HCT116 (cell line): ENCODE results near the gene MAN2A2. TPM values are rescaled to one million over a fixed set of nuclear protein-coding genes. Genes with fewer than 3 reads are reported as not detected.

Source experiments
- ATAC-seq: fragments of 200-7000 bp; cut with Tn5 transposase; 2 replicates; pipeline ENCODE4 v1.9.1; 2020; ENCODE audit warnings: mild to moderate bottlenecking, moderate library complexity
- BruUV-seq: library from RNA; stranded (reverse); fragments of 400-500 nt; replicated peaks from 2 replicates; lab custom pipeline; 2021; lab: Mats Ljungman, UMichigan
- CTCF ChIA-PET: fragments of 300-600 bp; sonication (Branson Sonifier 250); formaldehyde crosslinking; loops from one replicate; lab custom pipeline; 2021; ENCODE audit warnings: antibody characterized with exemption; lab: Charles Lee
- POLR2A ChIA-PET: fragments of 300-600, 350-600 bp; sonication (Branson Sonifier 250); formaldehyde crosslinking; loops from one replicate; lab custom pipeline; 2021; ENCODE audit warnings: antibody characterized with exemption; lab: Charles Lee
- RAD21 ChIA-PET, 2 experiments: fragments of 300-600 bp; sonication (Branson Sonifier 250); formaldehyde crosslinking; loops; one replicate each; lab custom pipeline; 2023; ENCODE audit warnings: low total read pairs in 2 of 2; ENCODE audit not compliant: uncharacterized antibody in 2 of 2, unreplicated experiment in 2 of 2, low non-redundant PET in 1 of 2; lab: Charles Lee
- DNase-seq: peaks from one replicate; pipeline ENCODE4 v3.0.0-alpha.2; 2010; ENCODE audit warnings: low read depth, low spot score
- H2AFZ ChIP-seq: fragments of 200-600 bp; shearing (Covaris generic), sonication (generic); 2 replicates; pipeline ENCODE4 v1.6.1; 2017; ENCODE audit warnings: low read depth, mixed run types, mixed read lengths, antibody characterized with exemption, low read length; ENCODE audit not compliant: poor library complexity, severe bottlenecking
- H3K27ac ChIP-seq: 2 replicates; pipeline ENCODE4 v1.5.1; 2012; ENCODE audit warnings: low read depth, low read length
- H3K27me3 ChIP-seq: fragments of 200-600 bp; sonication (generic); 2 replicates; pipeline ENCODE4 v1.6.1; 2016; ENCODE audit warnings: mixed run types, low read length, mixed read lengths; ENCODE audit not compliant: insufficient read depth
- H3K36me3 ChIP-seq, 2 experiments: fragments of 200-500 bp in 1 of 2; fragments of 200-600 bp in 1 of 2; sonication (Bioruptor generic) in 1 of 2; sonication (generic) in 1 of 2; 2 replicates each; pipeline versions ENCODE4 v1.5.1 to v1.6.1; 2014 to 2016; ENCODE audit warnings: low read length in 2 of 2, inconsistent platforms in 1 of 2, mixed read lengths in 1 of 2, mixed run types in 1 of 2; ENCODE audit not compliant: insufficient read depth in 2 of 2, control insufficient read depth in 1 of 2
- H3K4me1 ChIP-seq, 2 experiments: fragments of 200-600 bp in 1 of 2; sonication (generic) in 1 of 2; 2 replicates each; pipeline versions ENCODE4 v1.5.1 to v1.6.1; 2012 to 2017; ENCODE audit warnings: low read length in 2 of 2, inconsistent platforms in 1 of 2, mild to moderate bottlenecking in 1 of 2, mixed read lengths in 1 of 2, mixed run types in 1 of 2, moderate library complexity in 1 of 2; ENCODE audit not compliant: insufficient read depth in 2 of 2, control insufficient read depth in 1 of 2
- H3K4me2 ChIP-seq: fragments of 200-600 bp; sonication (generic); 2 replicates; pipeline ENCODE4 v1.6.1; 2017; ENCODE audit warnings: mixed run types, low read length, mixed read lengths
- H3K4me3 ChIP-seq, 2 experiments: fragments of 200-600 bp in 1 of 2; sonication (generic) in 1 of 2; replicated peaks in 1 of 2; 2 replicates each; pipeline ENCODE4 v1.5.1; 2011 to 2016; ENCODE audit warnings: low read length in 2 of 2, control low read depth in 1 of 2, low read depth in 1 of 2, mild to moderate bottlenecking in 1 of 2, mixed read lengths in 1 of 2, mixed run types in 1 of 2
- H3K79me2 ChIP-seq: fragments of 200-600 bp; sonication (generic); 2 replicates; pipeline ENCODE4 v1.6.1; 2017; ENCODE audit warnings: mild to moderate bottlenecking, mixed run types, low read length, moderate library complexity, mixed read lengths; ENCODE audit not compliant: insufficient read depth
- H3K9ac ChIP-seq: fragments of 200-600 bp; sonication (generic); 2 replicates; pipeline ENCODE4 v1.6.1; 2016; ENCODE audit warnings: low read length, mixed read lengths
- H3K9me2 ChIP-seq: fragments of 200-600 bp; sonication (generic), shearing (Covaris generic); 2 replicates; pipeline ENCODE4 v1.6.1; 2017; ENCODE audit warnings: mixed run types, mild to moderate bottlenecking, moderate library complexity; ENCODE audit not compliant: insufficient read depth
- H3K9me3 ChIP-seq, 2 experiments: fragments of 200-500 bp in 1 of 2; fragments of 200-600 bp in 1 of 2; sonication (Bioruptor generic) in 1 of 2; sonication (generic) in 1 of 2; 2 replicates each; pipeline ENCODE4 v1.6.1; 2014 to 2017; ENCODE audit warnings: low read length in 2 of 2, mixed read lengths in 2 of 2, inconsistent platforms in 1 of 2, low read depth in 1 of 2, mild to moderate bottlenecking in 1 of 2, mixed run types in 1 of 2, moderate library complexity in 1 of 2; ENCODE audit not compliant: control insufficient read depth in 1 of 2, insufficient read depth in 1 of 2
- H4K20me1 ChIP-seq: fragments of 200-600 bp; sonication (generic), shearing (Covaris generic); 2 replicates; pipeline ENCODE4 v1.6.1; 2017; ENCODE audit warnings: mixed run types, mild to moderate bottlenecking, moderate library complexity; ENCODE audit not compliant: insufficient read depth
- CBX3 ChIP-seq: IDR thresholded peaks from 2 replicates; pipeline ENCODE4 v1.6.1; 2012; ENCODE audit warnings: low read depth
- CEBPB ChIP-seq: IDR thresholded peaks from 2 replicates; pipeline ENCODE4 v1.6.1; 2012; ENCODE audit warnings: low read depth
- CTCF ChIP-seq, 3 experiments: fragments of 200-600 bp in 1 of 3; sonication (generic) in 1 of 3; IDR thresholded peaks in 2 of 3; conservative IDR thresholded peaks in 1 of 3; 2 replicates each; pipeline ENCODE4 v1.5.1; 2012 to 2017; ENCODE audit warnings: low read depth in 2 of 3, low read length in 2 of 3, antibody characterized with exemption in 1 of 3, borderline replicate concordance in 1 of 3, control low read depth in 1 of 3, mild to moderate bottlenecking in 1 of 3, mixed read lengths in 1 of 3, mixed run types in 1 of 3, moderate library complexity in 1 of 3; ENCODE audit not compliant: insufficient read depth in 1 of 3
- EGR1 ChIP-seq: IDR thresholded peaks from 2 replicates; pipeline ENCODE4 v1.6.1; 2012; ENCODE audit warnings: low read depth
- ELF1 ChIP-seq: IDR thresholded peaks from 2 replicates; pipeline ENCODE4 v1.6.1; 2012; ENCODE audit warnings: low read depth, borderline replicate concordance
- EZH2 ChIP-seq: fragments of 200-600 bp; sonication (generic); IDR thresholded peaks from 2 replicates; pipeline ENCODE4 v1.6.1; 2017; ENCODE audit warnings: antibody characterized with exemption, mixed run types
- EZH2phosphoT487 ChIP-seq: fragments of 200-600 bp; IDR thresholded peaks from 2 replicates; pipeline ENCODE4 v1.6.1; 2018; ENCODE audit warnings: antibody characterized with exemption, borderline replicate concordance
- FOSL1 ChIP-seq: IDR thresholded peaks from 2 replicates; pipeline ENCODE4 v1.6.1; 2012; ENCODE audit warnings: low read depth
- JUND ChIP-seq: IDR thresholded peaks from 2 replicates; pipeline ENCODE4 v1.6.1; 2012
- MAX ChIP-seq: IDR thresholded peaks from 2 replicates; pipeline ENCODE4 v1.6.1; 2012
- POLR2A ChIP-seq: IDR thresholded peaks from 2 replicates; pipeline ENCODE4 v1.7.0; 2011; ENCODE audit warnings: borderline replicate concordance; ENCODE audit not compliant: insufficient read depth, insufficient read length; ENCODE audit errors: extremely low read depth
- POLR2AphosphoS5 ChIP-seq: IDR thresholded peaks from 2 replicates; pipeline ENCODE4 v1.6.1; 2011; ENCODE audit warnings: mild to moderate bottlenecking, low read depth, low read length, moderate library complexity
- RAD21 ChIP-seq: IDR thresholded peaks from 2 replicates; pipeline ENCODE4 v1.6.1; 2012; ENCODE audit warnings: low read depth, mild to moderate bottlenecking
- SIN3A ChIP-seq: IDR thresholded peaks from 2 replicates; pipeline ENCODE4 v1.6.1; 2012; ENCODE audit warnings: low read depth
- SP1 ChIP-seq: IDR thresholded peaks from 2 replicates; pipeline ENCODE4 v1.6.1; 2012; ENCODE audit warnings: low read depth
- SRF ChIP-seq: IDR thresholded peaks from 2 replicates; pipeline ENCODE4 v1.6.1; 2012; ENCODE audit warnings: low read depth
- TCF7L2 ChIP-seq: IDR thresholded peaks from 2 replicates; pipeline ENCODE4 v1.7.0; 2011; ENCODE audit warnings: borderline replicate concordance, inconsistent platforms; ENCODE audit not compliant: insufficient read depth, insufficient read length; ENCODE audit errors: extremely low read depth
- YY1 ChIP-seq: IDR thresholded peaks from 2 replicates; pipeline ENCODE4 v1.6.1; 2011; ENCODE audit warnings: low read length, low read depth, moderate library complexity, mild to moderate bottlenecking; ENCODE audit not compliant: insufficient replicate concordance; ENCODE audit errors: extremely low read depth
- ZBTB33 ChIP-seq: IDR thresholded peaks from 2 replicates; pipeline ENCODE4 v1.6.1; 2011; ENCODE audit warnings: mild to moderate bottlenecking, low read length, moderate library complexity; ENCODE audit not compliant: insufficient replicate concordance; ENCODE audit errors: extremely low read depth
- ZNF274 ChIP-seq: fragments of 200-500 bp; sonication (Bioruptor generic); IDR thresholded peaks from 2 replicates; pipeline ENCODE4 v1.6.1; 2014; ENCODE audit warnings: mild to moderate bottlenecking, low read depth, low read length, inconsistent platforms
- intact Hi-C: fragments of 100-400 bp; cut with micrococcal nuclease; formaldehyde crosslinking; loops from 2 replicates; pipeline ENCODE4 v1.10.0; 2022
- total RNA-seq: library from RNA; stranded (reverse); gene quantifications from one replicate; pipeline ENCODE4 v1.2.1, GENCODE V29; 2021; ENCODE audit not compliant: unreplicated experiment

MAN2A2 gene
- total RNA-seq, 1 experiment from 2014 or later = 44.9 TPM

- ChIA-PET RAD21 (interaction anchor here (0.7 to 0.8 kb wide), 2 partner anchors 41 to 378 kb away, joined by 3 to 4 read pairs; partner anchors contain the start of gene UNC45A (in 1 of the 2)), CTCF (interaction anchor here (0.8 to 1.8 kb wide), 19 partner anchors 9 to 600 kb away, joined by 3 to 20 read pairs (median 4); partner anchors contain the start of genes FURIN, HDDC3, MAN2A2 and RCCD1), POLR2A (interaction anchor here (0.7 to 1.2 kb wide), 4 partner anchors 9 to 41 kb away, joined by 3 read pairs; partner anchors contain the start of genes FURIN, MAN2A2 and UNC45A)
- Histone ChIP-seq H3K79me2 (no peaks in the 10 kb centered on the region), H3K4me1 (peaks cover 0 to 15% of the 10 kb centered on the region in 2 experiments; a peak in 2 of 4 replicates), H3K27me3 (no peaks in the 10 kb centered on the region), H3K9me3 (no peaks in the 10 kb centered on the region), H3K9ac (peak overlapping the region; percentile 55), H4K20me1 (no peaks in the 10 kb centered on the region), H3K27ac (peak overlapping the region; percentile 41; the same call in 1 of the 2 replicates), H3K4me3 (peak overlapping the region; percentile 68 to 79), H3K4me2 (peak overlapping the region; percentile 85), H3K9me2 (no peaks in the 10 kb centered on the region), H3K36me3 (no peaks in the 10 kb centered on the region), H2AFZ (peak overlapping the region; percentile 71)
- ATAC-seq (peak; percentile 92), DNase-seq (peak; percentile 50)
- intact Hi-C loops = no loop called here
- BruUV-seq = TSS peak; percentile 59
- TF ChIP-seq SP1 = no peak
- no peak for TF ChIP-seq ZNF274
- no peak for TF ChIP-seq ELF1
- peak; percentile 55 to 70 (median 65); a peak in 5 of 6 replicates for TF ChIP-seq CTCF (IDR thresholded peaks at IDR 0.05 in 2 of 3, conservative IDR thresholded peaks at IDR 0.05 in 1 of 3; ENCODE audit: borderline replicate concordance in 1 of 3, insufficient read depth in 1 of 3, low read depth in 2 of 3, low read length in 2 of 3)
- no peak for TF ChIP-seq SRF
- no peak; the same call in 1 of the 2 replicates for TF ChIP-seq RAD21
- no peak for TF ChIP-seq EZH2phosphoT487
- TF ChIP-seq MAX = peak; percentile 52; the same call in 1 of the 2 replicates
- TF ChIP-seq POLR2AphosphoS5 = peak; percentile 85
- peak; percentile 74 for TF ChIP-seq YY1
- no peak for TF ChIP-seq JUND
- no peak for TF ChIP-seq CBX3
- peak; percentile 64 for TF ChIP-seq POLR2A
- no peak for TF ChIP-seq EZH2
- TF ChIP-seq ZBTB33 = no peak
- no peak for TF ChIP-seq SIN3A
- TF ChIP-seq TCF7L2 = no peak
- no peak for TF ChIP-seq EGR1
- no peak for TF ChIP-seq CEBPB
- TF ChIP-seq FOSL1 = no peak
These were observed 9.7 kb upstream of the MAN2A2 start for GRCh38 chr15:90893175-90894090.
